Measurements from ENCODE around the gene PRR5L. TPM values are rescaled to one million over a fixed set of nuclear protein-coding genes. Genes with fewer than 3 reads are reported as not detected.
A peak's percentile ranks its signal among the peaks of the same experiment; 100 is the strongest.

PRR5L gene
- total and polyA plus RNA-seq, 2 experiments from 2014 or later = 3.1 to 7.5 TPM

DNA sequence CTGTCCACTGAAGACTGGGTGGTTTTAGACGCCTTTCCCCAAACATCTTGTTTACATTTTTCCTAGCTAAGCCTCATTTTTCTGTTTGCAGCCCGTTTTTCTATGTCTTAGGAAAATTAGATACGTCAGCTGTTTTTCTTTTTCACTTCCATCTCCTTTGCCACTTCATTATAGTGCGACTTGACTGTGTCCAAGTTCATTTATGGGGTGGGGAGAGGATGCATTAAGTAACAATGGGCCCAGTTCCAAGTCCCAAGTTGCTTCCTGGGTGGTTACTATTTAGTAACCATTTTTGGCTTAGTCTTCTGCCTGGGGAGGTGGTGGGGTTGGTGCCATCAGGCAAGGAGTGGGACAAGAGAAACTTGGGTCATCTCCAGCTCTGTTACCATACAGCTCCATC, 131.0 kb downstream of the PRR5L start:
- H3K4me1 ChIP-seq (ENCODE audit: insufficient read depth) = no peaks in the 10 kb centered on the region
- H3K4me3 ChIP-seq = no peak overlapping the region
- no peak for DNase-seq (ENCODE audit: low spot score)
- no peaks in the 10 kb centered on the region for H3K27me3 ChIP-seq
- H3K9me2 ChIP-seq (replicated peaks; ENCODE audit: insufficient read depth) = no peaks in the 10 kb centered on the region
- H2AFZ ChIP-seq = no peak overlapping the region
- no peak overlapping the region for H3K4me2 ChIP-seq
- no peaks in the 10 kb centered on the region for H3K36me3 ChIP-seq (replicated peaks; ENCODE audit: insufficient read depth, low read depth)
- H4K20me1 ChIP-seq (ENCODE audit: insufficient read depth, poor library complexity, severe bottlenecking) = no peaks in the 10 kb centered on the region
- no peaks in the 10 kb centered on the region for H3K9me3 ChIP-seq (ENCODE audit: low read depth)
- H3K79me2 ChIP-seq = no peaks in the 10 kb centered on the region
- TF ChIP-seq, protein P1, sequence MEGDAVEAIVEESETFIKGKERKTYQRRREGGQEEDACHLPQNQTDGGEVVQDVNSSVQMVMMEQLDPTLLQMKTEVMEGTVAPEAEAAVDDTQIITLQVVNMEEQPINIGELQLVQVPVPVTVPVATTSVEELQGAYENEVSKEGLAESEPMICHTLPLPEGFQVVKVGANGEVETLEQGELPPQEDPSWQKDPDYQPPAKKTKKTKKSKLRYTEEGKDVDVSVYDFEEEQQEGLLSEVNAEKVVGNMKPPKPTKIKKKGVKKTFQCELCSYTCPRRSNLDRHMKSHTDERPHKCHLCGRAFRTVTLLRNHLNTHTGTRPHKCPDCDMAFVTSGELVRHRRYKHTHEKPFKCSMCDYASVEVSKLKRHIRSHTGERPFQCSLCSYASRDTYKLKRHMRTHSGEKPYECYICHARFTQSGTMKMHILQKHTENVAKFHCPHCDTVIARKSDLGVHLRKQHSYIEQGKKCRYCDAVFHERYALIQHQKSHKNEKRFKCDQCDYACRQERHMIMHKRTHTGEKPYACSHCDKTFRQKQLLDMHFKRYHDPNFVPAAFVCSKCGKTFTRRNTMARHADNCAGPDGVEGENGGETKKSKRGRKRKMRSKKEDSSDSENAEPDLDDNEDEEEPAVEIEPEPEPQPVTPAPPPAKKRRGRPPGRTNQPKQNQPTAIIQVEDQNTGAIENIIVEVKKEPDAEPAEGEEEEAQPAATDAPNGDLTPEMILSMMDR (IDR thresholded peaks at IDR 0.05; ENCODE audit: poor library complexity) = no peak
- TF ChIP-seq EZH2phosphoT487 (IDR thresholded peaks at IDR 0.05; ENCODE audit: low read depth, severe bottlenecking, unreplicated experiment) (no peak), EZH2 (IDR thresholded peaks at IDR 0.05; ENCODE audit: borderline replicate concordance) (no peak)
- whole genome bisulfite sequencing (ENCODE audit: low lambda C conversion rate, missing lambda C conversion rate) = 76% methylated on average over 4 of the region's 4 CpGs
- H3K27ac ChIP-seq = no peak overlapping the region

DNA sequence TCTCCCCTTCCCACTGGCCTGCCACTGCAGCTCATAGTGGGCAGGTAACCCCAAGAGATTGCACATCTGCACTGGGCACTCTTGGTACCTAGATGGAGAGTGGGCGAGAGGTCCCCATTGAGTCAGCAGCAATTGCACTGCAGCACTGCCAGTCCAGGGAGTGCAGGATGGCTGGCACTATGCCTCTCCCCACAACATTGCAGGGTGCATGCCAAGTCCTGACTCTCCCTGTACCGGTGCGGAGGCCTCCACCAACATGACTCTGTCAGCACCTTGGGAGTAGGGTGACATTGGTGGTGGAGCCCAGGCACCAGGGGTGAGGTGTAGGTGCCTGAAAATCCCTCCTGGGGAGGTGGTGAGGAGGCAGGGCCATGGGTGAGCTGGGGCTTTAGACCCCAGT, 131.8 kb downstream of the PRR5L start:
- H3K36me3 ChIP-seq (replicated peaks; ENCODE audit: insufficient read depth, low read depth) = no peaks in the 10 kb centered on the region
- H4K20me1 ChIP-seq (ENCODE audit: insufficient read depth, poor library complexity, severe bottlenecking) = no peaks in the 10 kb centered on the region
- 91% methylated on average over 3 of the region's 3 CpGs for WGBS (ENCODE audit: low lambda C conversion rate, missing lambda C conversion rate)
- no peak overlapping the region for H3K4me3 ChIP-seq
- H3K27me3 ChIP-seq = no peaks in the 10 kb centered on the region
- no peak overlapping the region for H3K27ac ChIP-seq
- no peaks in the 10 kb centered on the region for H3K79me2 ChIP-seq
- no peaks in the 10 kb centered on the region for H3K9me2 ChIP-seq (replicated peaks; ENCODE audit: insufficient read depth)
- peaks cover 5% of the 10 kb centered on the region for H3K4me1 ChIP-seq (ENCODE audit: insufficient read depth)
- H3K9me3 ChIP-seq (ENCODE audit: low read depth) = no peaks in the 10 kb centered on the region
- H3K4me2 ChIP-seq = no peak overlapping the region
- DNase-seq (ENCODE audit: low spot score) = no peak
- TF ChIP-seq EZH2phosphoT487 (IDR thresholded peaks at IDR 0.05; ENCODE audit: low read depth, severe bottlenecking, unreplicated experiment) (no peak), EZH2 (IDR thresholded peaks at IDR 0.05; ENCODE audit: borderline replicate concordance) (no peak)
- TF ChIP-seq, protein P1 (IDR thresholded peaks at IDR 0.05; ENCODE audit: poor library complexity) = no peak
- H2AFZ ChIP-seq = no peak overlapping the region

DNA sequence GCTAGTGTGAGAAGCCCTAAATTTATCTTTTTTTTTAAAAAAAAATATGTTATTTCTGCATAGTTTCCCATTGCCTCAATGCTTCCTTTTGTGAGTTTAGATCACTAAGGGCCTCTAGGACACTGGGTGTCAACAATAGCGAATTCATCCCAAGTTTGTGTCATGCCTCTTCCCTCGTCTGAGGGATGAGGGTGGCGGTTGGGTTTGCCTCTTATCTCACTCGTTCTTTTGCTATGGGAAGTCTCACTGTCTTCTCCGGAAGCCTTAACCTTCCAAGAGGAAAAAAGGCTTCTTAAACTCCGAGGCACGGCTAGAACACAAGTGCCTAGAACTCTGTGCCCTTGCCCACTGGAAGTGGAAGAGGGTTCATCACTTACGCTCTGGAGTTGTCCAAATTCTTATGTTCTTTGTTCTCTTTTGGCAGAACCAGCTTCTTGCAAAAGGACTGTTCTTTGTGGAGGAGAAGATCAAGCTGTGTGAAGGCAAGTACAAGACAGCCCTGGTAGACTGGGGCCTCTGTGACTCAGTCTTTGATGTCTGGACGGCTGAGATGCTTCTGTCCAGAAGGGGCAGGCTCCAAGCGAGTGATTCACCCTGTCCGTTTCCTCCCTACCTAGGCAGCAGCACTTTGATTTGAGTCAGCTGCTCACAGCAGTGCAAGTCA, 135.5 kb downstream of the PRR5L start:
- Histone ChIP-seq H4K20me1 (ENCODE audit: insufficient read depth, poor library complexity, severe bottlenecking) (no peaks in the 10 kb centered on the region), H3K79me2 (no peaks in the 10 kb centered on the region), H3K36me3 (replicated peaks; ENCODE audit: insufficient read depth, low read depth) (no peaks in the 10 kb centered on the region), H3K27ac (peak overlapping the region; percentile 76), H3K4me3 (no peak overlapping the region), H3K4me2 (peak overlapping the region; percentile 51), H3K9me3 (ENCODE audit: low read depth) (no peaks in the 10 kb centered on the region), H3K27me3 (no peaks in the 10 kb centered on the region), H3K4me1 (ENCODE audit: insufficient read depth) (peaks cover 5% of the 10 kb centered on the region), H2AFZ (peak overlapping the region; percentile 45), H3K9me2 (replicated peaks; ENCODE audit: insufficient read depth) (no peaks in the 10 kb centered on the region)
- peak; percentile 86 for DNase-seq (ENCODE audit: low spot score)
- TF ChIP-seq, protein P1 (IDR thresholded peaks at IDR 0.05; ENCODE audit: poor library complexity) = no peak
- TF ChIP-seq EZH2phosphoT487 (IDR thresholded peaks at IDR 0.05; ENCODE audit: low read depth, severe bottlenecking, unreplicated experiment) = no peak
- 65% methylated on average over 11 of the region's 11 CpGs for WGBS (ENCODE audit: low lambda C conversion rate, missing lambda C conversion rate)
